ENCODE measurements around the gene NACC1.

DNA sequence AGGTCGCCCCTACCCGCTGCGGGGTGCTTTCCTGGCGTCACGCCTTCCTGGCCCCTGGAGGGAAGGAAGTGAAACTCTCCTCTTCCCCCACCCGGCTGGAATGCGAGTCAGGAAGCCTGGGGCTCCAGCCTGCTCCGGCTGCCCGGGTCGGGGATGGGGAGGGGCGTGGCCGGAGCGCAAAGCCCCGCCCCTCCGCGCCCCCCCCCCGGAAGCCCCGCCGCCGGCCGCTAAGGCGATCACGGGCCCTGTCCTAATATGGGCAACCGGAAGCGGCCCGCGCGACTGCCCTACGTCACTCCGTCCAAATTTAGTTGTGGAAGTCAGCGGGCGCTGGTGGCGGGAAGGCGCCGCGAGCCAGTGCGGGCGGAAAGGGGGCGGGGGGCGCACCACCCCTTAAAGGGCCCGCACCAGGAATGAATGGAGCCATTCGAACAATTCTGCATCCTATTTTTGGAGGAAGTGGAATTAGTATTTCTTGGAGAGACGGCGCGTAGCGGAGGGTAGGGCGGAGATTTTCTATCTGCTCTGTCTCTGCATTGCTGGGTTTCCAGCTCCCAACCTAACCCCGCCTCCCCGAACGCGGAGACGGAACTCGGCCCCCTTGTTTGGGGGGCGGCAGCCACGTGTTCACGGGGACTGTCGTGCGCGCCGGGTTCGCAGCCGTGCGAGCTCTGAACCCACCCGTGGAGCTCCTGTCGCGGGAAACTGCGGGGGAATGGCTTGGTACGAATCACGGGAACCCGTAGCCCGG is 33.7 kb downstream of the NACC1 start:
- TF ChIP-seq, protein P1, sequence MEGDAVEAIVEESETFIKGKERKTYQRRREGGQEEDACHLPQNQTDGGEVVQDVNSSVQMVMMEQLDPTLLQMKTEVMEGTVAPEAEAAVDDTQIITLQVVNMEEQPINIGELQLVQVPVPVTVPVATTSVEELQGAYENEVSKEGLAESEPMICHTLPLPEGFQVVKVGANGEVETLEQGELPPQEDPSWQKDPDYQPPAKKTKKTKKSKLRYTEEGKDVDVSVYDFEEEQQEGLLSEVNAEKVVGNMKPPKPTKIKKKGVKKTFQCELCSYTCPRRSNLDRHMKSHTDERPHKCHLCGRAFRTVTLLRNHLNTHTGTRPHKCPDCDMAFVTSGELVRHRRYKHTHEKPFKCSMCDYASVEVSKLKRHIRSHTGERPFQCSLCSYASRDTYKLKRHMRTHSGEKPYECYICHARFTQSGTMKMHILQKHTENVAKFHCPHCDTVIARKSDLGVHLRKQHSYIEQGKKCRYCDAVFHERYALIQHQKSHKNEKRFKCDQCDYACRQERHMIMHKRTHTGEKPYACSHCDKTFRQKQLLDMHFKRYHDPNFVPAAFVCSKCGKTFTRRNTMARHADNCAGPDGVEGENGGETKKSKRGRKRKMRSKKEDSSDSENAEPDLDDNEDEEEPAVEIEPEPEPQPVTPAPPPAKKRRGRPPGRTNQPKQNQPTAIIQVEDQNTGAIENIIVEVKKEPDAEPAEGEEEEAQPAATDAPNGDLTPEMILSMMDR (IDR thresholded peaks at IDR 0.05) = peak in 2 of 4 experiments; percentile 24 to 32
- peak; percentile 100 for TF ChIP-seq POLR2AphosphoS5 (IDR thresholded peaks at IDR 0.05)
- no peak for TF ChIP-seq EP300 (IDR thresholded peaks at IDR 0.05)
